Right kidney (tissue), 1 donor: ENCODE results near the gene C2orf68.
"Not testable (repeated sequence)": the region's sequence is repeated elsewhere in the genome, so short reads cannot be mapped to it uniquely, and the experiment has no call there.

Source experiments
- DNase-seq: peaks from one replicate; pipeline ENCODE4 v3.0.0-alpha.2; 2016

C2orf68 gene

GRCh38 chr2:85635636-85636035 lies 23.8 kb upstream of the C2orf68 start:
- no peak for DNase-seq

DNA sequence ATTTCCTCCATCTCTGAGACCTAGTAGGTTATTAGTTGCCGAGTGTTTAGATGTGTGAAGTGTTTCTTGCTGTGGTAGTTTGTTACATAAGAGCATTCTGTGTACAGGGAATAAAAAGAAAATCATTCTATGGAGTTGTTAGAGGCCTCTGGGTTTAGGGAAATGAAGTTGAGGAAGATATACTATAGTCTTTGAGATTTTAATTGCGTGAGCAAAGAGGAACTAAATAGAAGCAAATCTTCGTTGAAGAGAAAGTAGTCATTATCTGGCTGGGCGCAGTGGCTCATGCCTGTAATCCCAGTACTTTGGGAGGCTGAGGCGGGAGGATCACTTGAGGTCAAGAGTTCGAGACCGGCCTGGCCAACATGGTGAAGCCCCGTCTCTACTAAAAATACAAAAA lies 23.1 kb upstream of the C2orf68 start:
- DNase-seq, result no peak

DNA sequence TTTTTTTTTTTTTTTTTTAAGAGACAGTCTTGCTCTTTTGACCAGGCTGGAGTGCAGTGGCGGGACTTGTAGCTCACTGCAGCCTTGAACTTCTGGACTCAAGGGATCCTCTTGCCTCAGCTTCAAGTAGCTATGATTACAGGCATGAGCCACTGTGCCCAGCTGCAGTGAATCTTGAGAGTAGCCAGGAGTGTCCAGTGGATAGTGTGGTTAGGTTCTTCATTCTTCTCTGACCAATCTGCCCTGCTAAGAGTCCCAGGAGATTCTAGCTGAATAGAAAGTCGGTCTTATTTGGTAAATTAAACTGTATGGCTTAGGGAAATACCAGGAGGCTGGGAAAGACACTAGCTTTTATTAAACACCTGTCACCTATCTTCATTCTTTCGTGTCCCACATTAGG lies 19.4 kb upstream of the C2orf68 start:
- no peak for DNase-seq

GRCh38 chr2:85628658-85629057 lies 16.8 kb upstream of the C2orf68 start:
- no peak for DNase-seq

GRCh38 chr2:85623991-85624390 lies 12.1 kb upstream of the C2orf68 start:
- no peak for DNase-seq

- DNase-seq, result no peak
Observed at GRCh38 chr2:85621338-85621737, 9.5 kb upstream of the C2orf68 start.

GRCh38 chr2:85619617-85620016 lies 7.8 kb upstream of the C2orf68 start:
- DNase-seq, result no peak

GRCh38 chr2:85617723-85618122 lies 5.9 kb upstream of the C2orf68 start:
- not testable (repeated sequence) for DNase-seq

DNA sequence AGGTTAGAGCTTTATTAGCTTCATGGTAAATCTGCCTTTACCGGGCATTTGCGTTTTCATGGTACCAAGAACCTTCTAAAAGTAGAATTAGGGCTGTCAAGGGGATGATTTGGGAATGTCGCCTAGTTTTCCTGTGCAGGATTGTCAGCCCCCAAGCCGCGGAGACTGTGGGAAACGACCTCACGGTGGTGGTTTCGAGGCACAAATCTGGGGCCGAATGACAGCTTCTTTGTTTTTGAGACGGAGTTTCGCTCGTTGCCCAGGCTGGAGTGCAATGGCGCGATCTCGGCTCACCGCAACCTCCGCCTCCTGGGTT lies 3.5 kb upstream of the C2orf68 start:
- no peak for DNase-seq

GRCh38 chr2:85614757-85615156 lies 2.9 kb upstream of the C2orf68 start:
- not testable (repeated sequence) for DNase-seq

DNA sequence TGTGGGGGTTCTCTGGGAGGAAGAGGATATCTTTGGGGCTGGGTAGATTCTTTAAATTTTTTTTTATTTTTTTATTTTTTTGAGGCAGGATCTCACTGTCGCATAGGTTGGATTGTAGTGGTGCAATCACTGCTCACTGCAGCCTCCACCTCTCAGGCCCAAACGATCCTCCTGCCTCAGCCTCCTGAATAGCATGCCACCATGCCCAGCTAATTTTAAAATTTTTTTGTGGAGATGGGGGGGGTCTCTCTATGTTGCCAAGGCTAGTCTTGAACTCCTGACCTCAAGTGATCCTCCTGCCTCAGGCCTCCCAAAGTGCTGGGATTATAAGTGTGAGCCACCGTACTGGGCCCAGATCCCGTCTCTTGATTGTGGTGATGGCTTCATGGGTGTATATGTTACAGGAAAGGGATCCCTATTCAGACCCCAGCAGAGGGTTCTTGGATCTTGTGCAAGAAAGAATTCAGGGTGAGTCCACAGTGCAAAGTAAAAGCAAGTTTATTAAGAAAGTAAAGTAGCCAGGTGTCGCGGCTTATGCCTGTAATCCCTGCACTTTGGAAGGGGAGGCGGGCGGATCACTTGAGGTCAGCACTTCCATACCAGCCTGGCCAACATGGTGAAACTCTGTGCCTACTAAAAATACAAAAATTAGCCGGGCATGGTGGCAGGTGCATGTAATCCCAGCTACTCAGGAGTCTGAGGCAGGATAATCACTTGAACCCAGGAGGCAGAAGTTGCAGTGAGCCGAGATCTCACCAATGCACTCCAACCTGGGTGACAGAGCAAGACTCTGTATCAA lies 2.0 kb upstream of the C2orf68 start:
- DNase-seq, result no peak

DNA sequence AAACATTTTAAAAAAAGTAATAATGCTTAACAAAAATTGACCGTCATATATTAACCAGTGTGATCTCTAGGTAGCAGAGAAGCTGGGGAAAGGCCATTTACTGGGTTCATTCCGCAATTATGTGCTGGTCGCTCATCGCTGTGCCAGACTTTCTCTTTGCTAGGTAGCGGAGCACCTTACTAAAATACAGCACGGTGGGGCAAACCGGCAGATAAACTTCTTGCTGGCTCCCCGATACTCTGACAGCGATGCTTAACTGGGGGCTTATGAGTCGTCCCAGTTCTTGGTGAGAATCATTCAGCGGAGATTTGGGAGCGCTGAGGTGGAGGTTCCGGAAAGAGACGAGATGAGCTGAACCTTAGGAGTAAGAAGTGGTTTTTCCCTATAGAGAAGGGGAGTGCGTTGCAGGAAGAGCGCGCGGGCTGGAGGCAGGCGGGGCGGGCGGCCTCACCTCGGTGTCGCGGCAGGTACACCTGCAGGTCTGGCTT lies 605 bp downstream of the C2orf68 start:
- DNase-seq, result no peak

DNA sequence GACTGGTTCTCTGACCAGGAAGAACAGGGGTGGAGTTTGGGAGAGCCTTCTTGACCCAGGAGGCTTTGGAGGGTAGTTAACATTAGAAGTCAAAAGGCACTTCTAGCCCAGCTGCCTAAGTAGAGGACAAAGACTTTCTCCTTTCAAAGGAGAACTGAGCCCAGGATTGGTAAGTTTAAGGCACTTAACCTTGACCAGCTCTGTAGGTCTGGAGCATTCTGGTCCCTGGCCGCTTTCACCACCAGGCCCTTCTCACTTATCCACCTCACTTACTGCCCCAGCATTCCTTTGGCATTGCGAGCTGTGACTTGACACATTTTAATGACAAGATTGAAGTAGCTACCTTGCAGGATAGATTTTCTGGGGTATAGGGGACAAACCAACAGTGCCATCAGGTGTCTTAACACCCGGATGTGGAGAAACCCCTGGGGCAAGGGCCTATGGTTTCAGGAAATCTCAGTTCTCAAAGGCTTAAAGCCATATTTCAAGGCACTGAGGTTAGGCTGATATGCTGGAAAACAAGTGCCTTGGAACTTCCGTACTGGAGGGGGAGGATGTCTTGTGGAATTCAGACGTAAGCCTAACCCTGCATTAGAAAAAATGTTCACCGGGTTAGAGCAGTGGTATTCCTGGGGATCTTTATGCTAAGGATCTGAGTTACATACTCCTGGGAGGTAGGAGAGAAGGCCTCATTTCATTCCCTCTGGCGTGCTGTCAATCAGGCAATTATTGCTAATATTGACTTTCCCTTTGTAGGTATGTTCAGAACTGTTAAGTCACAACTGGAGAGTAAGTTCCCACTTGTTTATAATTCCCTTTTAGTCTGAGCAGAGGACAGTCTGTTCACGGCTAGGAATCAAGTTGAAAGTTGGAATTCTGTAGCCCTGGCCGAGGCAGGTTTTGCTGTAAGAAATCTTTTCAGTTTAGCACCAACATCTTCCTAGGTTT lies 4.3 kb downstream of the C2orf68 start:
- DNase-seq, result no peak

GRCh38 chr2:85606116-85606455 lies 5.8 kb downstream of the C2orf68 start:
- DNase-seq, result no peak

DNA sequence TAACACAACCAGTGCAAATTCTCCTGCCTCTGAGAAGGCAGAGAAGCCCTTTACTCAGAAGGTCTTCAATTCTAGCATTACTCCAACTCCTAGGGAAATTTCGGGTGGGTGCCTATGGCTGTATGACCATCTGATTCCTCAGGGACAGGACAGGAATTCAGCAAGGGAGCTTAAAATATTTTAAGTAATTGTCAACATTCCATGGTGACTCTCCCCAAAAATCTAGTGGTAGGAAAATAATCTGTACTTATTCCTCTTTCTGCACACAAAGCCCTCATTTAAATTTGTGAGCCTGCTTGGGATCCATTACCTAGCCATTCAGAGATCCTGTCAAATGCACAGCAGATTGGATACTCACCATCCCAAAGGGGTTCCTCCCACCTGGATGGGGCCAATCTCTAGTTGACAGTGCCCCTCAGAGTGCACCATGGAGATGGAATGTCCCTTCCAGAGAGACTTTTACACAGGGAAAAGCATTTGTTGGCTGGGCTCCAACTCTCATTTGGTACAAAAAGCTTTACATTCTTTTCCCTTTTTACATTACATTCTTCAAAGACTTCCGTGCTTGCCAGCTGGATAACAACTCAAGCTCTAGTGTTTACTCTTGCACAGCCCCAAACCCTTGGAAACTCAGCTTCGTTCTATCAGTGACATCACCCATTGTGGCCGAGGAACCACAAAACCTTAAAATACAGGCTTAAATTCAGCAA lies 6.3 kb downstream of the C2orf68 start:
- no peak for DNase-seq

DNA sequence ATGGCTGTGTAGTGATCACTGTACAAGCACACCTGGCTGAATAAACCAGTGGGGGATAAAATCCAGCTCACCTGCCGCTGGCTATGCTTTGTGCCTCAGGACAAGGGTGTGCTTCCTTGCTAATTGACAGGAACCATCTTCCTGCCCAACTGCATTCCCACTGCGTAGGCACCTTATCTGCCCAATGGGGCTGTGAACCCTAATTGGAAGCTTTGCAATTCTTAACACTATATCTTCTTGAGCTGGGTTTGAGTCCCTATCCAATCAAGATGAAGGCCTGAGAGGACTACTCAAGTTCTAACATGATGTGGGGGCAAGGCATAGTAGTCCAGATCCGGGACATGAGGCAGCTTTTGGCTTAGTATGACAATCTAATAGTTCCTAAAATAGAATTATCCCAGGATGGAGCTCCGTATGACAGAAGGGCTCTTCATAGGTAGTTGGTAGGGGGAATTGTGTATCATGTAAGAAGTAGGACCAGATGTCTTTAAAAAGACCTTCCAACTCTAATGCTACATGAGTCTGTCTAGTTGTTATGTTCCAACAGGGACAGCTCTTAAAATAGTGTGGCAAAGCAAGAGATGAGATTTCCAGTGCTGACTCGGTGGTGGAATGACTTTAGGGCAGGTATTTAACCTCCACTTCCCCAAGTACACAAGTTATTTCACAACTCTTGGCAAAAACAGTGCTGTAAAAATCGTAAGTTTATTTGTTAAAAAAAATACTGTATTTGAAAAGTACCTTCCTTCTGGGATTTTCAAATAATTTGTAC lies 7.1 kb downstream of the C2orf68 start:
- no peak for DNase-seq

DNA sequence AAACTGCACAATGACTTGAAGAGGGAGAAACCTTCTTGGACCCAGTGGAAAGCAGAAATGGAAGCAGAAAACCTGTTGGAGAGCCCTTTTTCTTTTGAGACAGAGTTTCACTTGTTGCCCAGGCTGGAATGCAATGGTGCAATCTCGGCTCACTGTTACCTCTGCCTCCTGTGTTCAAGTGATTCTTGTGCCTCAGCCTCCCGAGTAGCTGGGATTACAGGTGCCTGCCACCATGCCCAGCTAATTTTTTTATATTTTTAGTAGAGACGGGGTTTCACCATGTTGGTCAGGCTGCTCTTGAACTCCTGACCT lies 7.8 kb downstream of the C2orf68 start:
- not testable (repeated sequence) for DNase-seq

DNA sequence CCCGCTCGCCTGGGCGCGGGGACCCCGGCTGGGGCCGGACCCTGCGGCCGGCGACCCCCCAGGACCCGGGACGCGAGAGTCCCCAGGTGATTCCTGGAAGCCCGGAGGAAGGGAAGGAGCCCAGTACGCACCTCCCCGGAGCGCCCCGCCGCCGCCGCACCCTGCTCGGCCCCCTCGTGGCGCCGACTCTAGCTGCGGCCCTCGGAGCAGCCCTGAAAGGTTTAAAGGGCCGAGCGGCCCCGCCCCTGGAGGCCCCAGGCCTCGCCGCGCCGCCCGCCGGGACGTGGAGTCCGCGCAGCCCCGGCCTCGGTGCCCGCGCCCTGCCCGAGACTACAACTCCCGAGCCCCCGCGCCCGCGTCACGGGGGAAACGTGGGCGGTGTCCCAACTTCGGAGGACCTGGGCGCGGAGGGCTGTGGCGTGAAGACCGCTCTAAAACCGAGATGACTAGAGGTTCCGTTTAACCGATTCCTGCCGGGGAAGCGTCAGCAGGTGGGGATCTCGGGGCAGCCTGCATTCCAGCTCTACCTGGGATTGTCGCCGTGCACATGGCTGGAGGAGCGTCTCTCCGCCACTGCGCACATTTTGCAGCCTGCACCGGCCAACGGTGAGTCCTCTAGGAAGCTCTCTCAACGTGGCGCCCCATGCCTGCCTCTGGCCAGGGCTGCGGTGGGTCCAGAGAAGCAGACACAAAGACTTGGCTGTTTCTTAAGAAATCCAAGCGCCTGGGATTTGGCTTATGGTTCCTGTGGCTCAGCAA lies 9.2 kb downstream of the C2orf68 start, which contains the start of gene TMEM150A:
Gene TMEM150A, minus strand, starts transcription at position 223 of the 759 bp plus-strand sequence. CDS start 750 bp downstream, outside the sequence.
- DNase-seq, result peak; percentile 86

- no peak for DNase-seq
Observed at GRCh38 chr2:85601771-85602475, 9.9 kb downstream of the C2orf68 start.

GRCh38 chr2:85600951-85601770 lies 10.7 kb downstream of the C2orf68 start:
- DNase-seq, result no peak
